ENCODE results near the gene KLF17.

Gene KLF17

DNA sequence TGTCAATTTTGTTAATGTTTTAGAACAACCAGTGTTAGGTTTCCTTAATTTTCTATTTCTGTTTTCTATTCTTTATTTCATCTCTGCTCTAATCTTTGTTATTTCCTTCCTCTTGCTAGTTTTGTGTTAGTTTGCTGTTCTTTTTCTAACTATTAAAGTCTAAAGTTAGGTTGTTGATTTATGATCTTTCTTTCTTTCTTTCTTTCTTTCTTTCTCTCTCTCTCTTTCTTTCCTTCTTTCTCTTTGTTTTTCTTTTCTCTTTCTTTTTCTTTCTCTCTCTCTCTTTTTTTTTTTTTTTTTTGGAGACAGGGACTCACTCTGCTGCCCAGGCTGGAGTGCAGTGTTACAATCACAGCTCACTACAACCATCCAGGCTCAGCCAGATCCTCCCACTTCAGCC is 40.2 kb downstream of the KLF17 start:
- no peak for TF ChIP-seq TAF1 (IDR thresholded peaks at IDR 0.05; ENCODE audit: low read depth)
- TF ChIP-seq CREB1 (IDR thresholded peaks at IDR 0.05; ENCODE audit: low read depth), result no peak
- no peak for TF ChIP-seq CEBPB (IDR thresholded peaks at IDR 0.05)

DNA sequence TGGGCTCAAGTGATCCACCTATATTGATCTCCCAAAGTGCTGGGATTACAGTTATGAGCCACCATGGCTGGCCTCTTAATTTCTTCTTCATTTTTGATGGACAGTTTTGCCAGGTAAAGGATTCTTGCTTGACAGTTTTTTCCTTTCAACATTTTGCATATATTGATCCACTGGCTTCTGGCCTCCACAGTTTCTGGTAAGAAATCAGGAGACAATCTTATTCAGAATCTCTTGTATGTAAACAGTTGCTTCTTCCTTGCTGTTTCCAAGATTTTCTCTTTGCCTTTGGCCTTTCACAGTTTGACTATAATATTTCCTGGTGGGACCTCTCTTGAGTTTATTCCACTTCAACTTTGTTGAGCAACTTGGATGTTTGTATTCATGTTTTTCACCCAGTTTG is 42.9 kb downstream of the KLF17 start:
- TF ChIP-seq EGR1 (IDR thresholded peaks at IDR 0.05) (no peak), TAF1 (IDR thresholded peaks at IDR 0.05; ENCODE audit: low read depth) (no peak)

DNA sequence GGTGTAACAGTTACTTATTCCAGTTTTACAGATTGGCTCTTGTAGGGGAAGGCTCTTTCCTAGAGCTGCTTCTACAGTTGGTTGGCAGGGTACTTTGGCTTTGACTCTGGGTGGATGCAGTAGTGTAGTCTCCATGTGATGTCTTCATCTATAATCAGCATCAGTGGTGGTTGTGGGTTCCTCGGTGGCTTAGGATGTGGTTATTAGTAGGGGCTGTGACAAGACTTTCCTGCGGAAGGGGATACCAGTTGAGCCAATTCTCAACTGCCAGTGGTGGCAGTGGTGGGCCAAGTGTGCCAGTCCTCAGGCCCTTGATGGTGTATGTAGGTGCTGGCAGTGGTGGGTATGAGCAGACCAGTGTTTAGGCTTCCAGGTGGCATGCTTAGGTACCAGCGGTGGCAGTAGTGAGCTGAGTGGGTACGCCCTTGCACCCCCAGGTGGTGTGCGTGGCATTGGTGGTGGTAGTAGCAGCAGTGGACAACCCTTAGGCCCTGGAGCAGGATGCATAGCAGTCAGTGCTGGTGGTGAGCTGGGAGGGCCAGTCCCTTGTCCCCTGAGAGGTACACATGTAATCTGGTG is 50.0 kb downstream of the KLF17 start:
- no peak for TF ChIP-seq FOXM1 (IDR thresholded peaks at IDR 0.05; ENCODE audit: borderline replicate concordance, low read depth)
- TF ChIP-seq RAD21 (IDR thresholded peaks at IDR 0.05; ENCODE audit: low read depth), result 0 out of 2 replicates have a peak, but pooled peaks have one; percentile 1

GRCh38 chr1:44170281-44170823 is 51.7 kb downstream of the KLF17 start:
- TF ChIP-seq EP300 (IDR thresholded peaks at IDR 0.05; ENCODE audit: borderline replicate concordance) (no peak), CEBPB (IDR thresholded peaks at IDR 0.05) (no peak), NFIC (IDR thresholded peaks at IDR 0.05) (no peak), TEAD4 (IDR thresholded peaks at IDR 0.05) (no peak), TCF12 (IDR thresholded peaks at IDR 0.05; ENCODE audit: low read depth) (no peak), USF1 (IDR thresholded peaks at IDR 0.05) (no peak), YY1 (IDR thresholded peaks at IDR 0.05; ENCODE audit: low read depth) (no peak), FOXM1 (IDR thresholded peaks at IDR 0.05; ENCODE audit: borderline replicate concordance, low read depth) (no peak), ZBTB7A (IDR thresholded peaks at IDR 0.05; ENCODE audit: low read depth) (no peak), RAD21 (IDR thresholded peaks at IDR 0.05; ENCODE audit: low read depth) (no peak), MAX (IDR thresholded peaks at IDR 0.05) (no peak), TAF1 (IDR thresholded peaks at IDR 0.05; ENCODE audit: low read depth) (no peak), EGR1 (IDR thresholded peaks at IDR 0.05) (no peak), CREB1 (IDR thresholded peaks at IDR 0.05; ENCODE audit: low read depth) (no peak)
- TF ChIP-seq, protein P1, sequence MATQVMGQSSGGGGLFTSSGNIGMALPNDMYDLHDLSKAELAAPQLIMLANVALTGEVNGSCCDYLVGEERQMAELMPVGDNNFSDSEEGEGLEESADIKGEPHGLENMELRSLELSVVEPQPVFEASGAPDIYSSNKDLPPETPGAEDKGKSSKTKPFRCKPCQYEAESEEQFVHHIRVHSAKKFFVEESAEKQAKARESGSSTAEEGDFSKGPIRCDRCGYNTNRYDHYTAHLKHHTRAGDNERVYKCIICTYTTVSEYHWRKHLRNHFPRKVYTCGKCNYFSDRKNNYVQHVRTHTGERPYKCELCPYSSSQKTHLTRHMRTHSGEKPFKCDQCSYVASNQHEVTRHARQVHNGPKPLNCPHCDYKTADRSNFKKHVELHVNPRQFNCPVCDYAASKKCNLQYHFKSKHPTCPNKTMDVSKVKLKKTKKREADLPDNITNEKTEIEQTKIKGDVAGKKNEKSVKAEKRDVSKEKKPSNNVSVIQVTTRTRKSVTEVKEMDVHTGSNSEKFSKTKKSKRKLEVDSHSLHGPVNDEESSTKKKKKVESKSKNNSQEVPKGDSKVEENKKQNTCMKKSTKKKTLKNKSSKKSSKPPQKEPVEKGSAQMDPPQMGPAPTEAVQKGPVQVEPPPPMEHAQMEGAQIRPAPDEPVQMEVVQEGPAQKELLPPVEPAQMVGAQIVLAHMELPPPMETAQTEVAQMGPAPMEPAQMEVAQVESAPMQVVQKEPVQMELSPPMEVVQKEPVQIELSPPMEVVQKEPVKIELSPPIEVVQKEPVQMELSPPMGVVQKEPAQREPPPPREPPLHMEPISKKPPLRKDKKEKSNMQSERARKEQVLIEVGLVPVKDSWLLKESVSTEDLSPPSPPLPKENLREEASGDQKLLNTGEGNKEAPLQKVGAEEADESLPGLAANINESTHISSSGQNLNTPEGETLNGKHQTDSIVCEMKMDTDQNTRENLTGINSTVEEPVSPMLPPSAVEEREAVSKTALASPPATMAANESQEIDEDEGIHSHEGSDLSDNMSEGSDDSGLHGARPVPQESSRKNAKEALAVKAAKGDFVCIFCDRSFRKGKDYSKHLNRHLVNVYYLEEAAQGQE (IDR thresholded peaks at IDR 0.05; ENCODE audit: low read depth), result no peak

DNA sequence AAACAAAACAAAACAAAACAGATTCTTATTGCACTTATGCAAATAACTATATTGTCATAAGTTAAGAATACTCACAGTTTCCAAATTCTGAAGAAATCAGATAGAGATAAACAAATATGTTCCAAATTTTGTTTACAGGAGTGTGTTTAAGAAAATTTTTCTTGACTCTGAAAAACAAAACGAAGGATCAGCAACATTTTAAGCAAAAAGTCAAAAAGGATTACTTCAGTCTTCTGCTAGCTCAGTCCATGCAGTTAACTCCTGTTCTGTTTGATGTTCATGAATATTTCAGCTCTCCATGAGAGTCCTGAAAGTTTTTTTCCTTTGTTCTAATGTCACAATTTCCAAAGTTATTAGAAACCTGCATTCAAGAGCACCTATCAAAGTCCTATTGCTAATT is 56.0 kb downstream of the KLF17 start:
- TF ChIP-seq RAD21 (IDR thresholded peaks at IDR 0.05; ENCODE audit: low read depth), result no peak
- no peak for TF ChIP-seq NFIC (IDR thresholded peaks at IDR 0.05)
- TF ChIP-seq CREB1 (IDR thresholded peaks at IDR 0.05; ENCODE audit: low read depth), result no peak
- no peak for TF ChIP-seq FOXM1 (IDR thresholded peaks at IDR 0.05; ENCODE audit: borderline replicate concordance, low read depth)
- TF ChIP-seq CEBPB (IDR thresholded peaks at IDR 0.05), result no peak
- TF ChIP-seq TCF12 (IDR thresholded peaks at IDR 0.05; ENCODE audit: low read depth), result no peak
- TF ChIP-seq MAX (IDR thresholded peaks at IDR 0.05), result no peak
- no peak for TF ChIP-seq EGR1 (IDR thresholded peaks at IDR 0.05)
- TF ChIP-seq USF1 (IDR thresholded peaks at IDR 0.05), result no peak
- no peak for TF ChIP-seq TEAD4 (IDR thresholded peaks at IDR 0.05)
- no peak for TF ChIP-seq EP300 (IDR thresholded peaks at IDR 0.05; ENCODE audit: borderline replicate concordance)
- TF ChIP-seq, protein P1 (IDR thresholded peaks at IDR 0.05; ENCODE audit: low read depth), result no peak
